ENCODE data around the gene MUC4. TPM values are rescaled to one million over a fixed set of nuclear protein-coding genes. Genes with fewer than 3 reads are reported as not detected.

The MUC4 gene
- total and polyA plus RNA-seq, 2 of the 4 experiments (the other 2 are of a cell fraction), result not detected

- no peak overlapping the region for H3K9ac ChIP-seq (ENCODE audit: low read depth, low read length)
- DNase-seq, result no peak
- no peak overlapping the region for H2BK15ac ChIP-seq (ENCODE audit: low read depth, low read length)
- H2BK5ac ChIP-seq (ENCODE audit: low read depth, low read length, poor library complexity, severe bottlenecking), result no peak overlapping the region
- intact Hi-C loops (cut with micrococcal nuclease), result no loop called here
- H3K36me3 ChIP-seq (ENCODE audit: control insufficient read depth, insufficient read depth, low read length), result no peaks in the 10 kb centered on the region
- H3K23ac ChIP-seq (ENCODE audit: low read depth, low read length), result no peak overlapping the region
- ATAC-seq (ENCODE audit: low read depth), result no peak
- H3K9me3 ChIP-seq (ENCODE audit: control insufficient read depth, insufficient read depth, low read length), result peaks cover 3% of the 10 kb centered on the region; the same call in 1 of the 2 replicates
- CTCF ChIA-PET, result no interaction called here
- H3K27me3 ChIP-seq (ENCODE audit: control insufficient read depth, insufficient read depth, low read length), result peaks cover 58% of the 10 kb centered on the region
- POLR2A ChIA-PET (ENCODE audit: unreplicated experiment), result no interaction called here
- H2BK120ac ChIP-seq (ENCODE audit: low read depth, low read length), result no peak overlapping the region
- H3K4me3 ChIP-seq (ENCODE audit: insufficient read depth, low read depth, low read length), result no peak overlapping the region
- no peak overlapping the region for H3K4me2 ChIP-seq (ENCODE audit: low read depth, low read length)
- H4K8ac ChIP-seq (ENCODE audit: low read depth in 2 of 2, low read length in 2 of 2), result no peak overlapping the region
- H2AFZ ChIP-seq (replicated peaks; ENCODE audit: low read length, poor library complexity), result peak overlapping the region; percentile 5
- no peak overlapping the region for H3K14ac ChIP-seq (replicated peaks; ENCODE audit: low read depth, low read length)
- no peaks in the 10 kb centered on the region for H3K4me1 ChIP-seq (ENCODE audit: control insufficient read depth, insufficient read depth, low read length)
- H4K91ac ChIP-seq (ENCODE audit: insufficient read depth, low read depth, low read length), result no peak overlapping the region
- H4K5ac ChIP-seq (ENCODE audit: low read depth, low read length), result no peak overlapping the region
- no peak overlapping the region for H3K4ac ChIP-seq (ENCODE audit: low read depth, low read length)
- H2BK20ac ChIP-seq (ENCODE audit: low read depth, low read length), result no peak overlapping the region
- no peak for TF ChIP-seq RAD21 (IDR thresholded peaks at IDR 0.05; ENCODE audit: low read length)
- no peak for TF ChIP-seq SMC3 (IDR thresholded peaks at IDR 0.05; ENCODE audit: low read depth, low read length)
- TF ChIP-seq USF2 (IDR thresholded peaks at IDR 0.05; ENCODE audit: low read depth, low read length), result no peak
- TF ChIP-seq MAZ (IDR thresholded peaks at IDR 0.05; ENCODE audit: borderline replicate concordance, low read depth, low read length), result no peak
- TF ChIP-seq RCOR1 (IDR thresholded peaks at IDR 0.05; ENCODE audit: insufficient replicate concordance, low read length), result no peak
- TF ChIP-seq CHD1 (IDR thresholded peaks at IDR 0.05; ENCODE audit: low read depth, low read length), result no peak
- H3K27ac ChIP-seq (ENCODE audit: insufficient read depth, low read length), result no peak overlapping the region
- H3K79me1 ChIP-seq (ENCODE audit: low read depth in 1 of 2, low read length in 2 of 2), result no peaks in the 10 kb centered on the region
- H2AK5ac ChIP-seq (ENCODE audit: low read depth, low read length), result no peak overlapping the region
- dilution Hi-C loops (cut with HindIII; ENCODE audit: low sequenced_read_pairs, unreplicated experiment), result no loop called here
- 72% methylated on average over 13 of the region's 28 CpGs; no CpG with 5 or more reads in 1 of the 2 experiments for WGBS, 2 experiments (ENCODE audit: extremely low coverage in 2 of 2, insufficient read length in 1 of 2)
- no peak overlapping the region for H3K56ac ChIP-seq (ENCODE audit: extremely low read depth, insufficient read depth, low read length)
- no TSS peak for BruUV-seq (replicated peaks)
- no peaks in the 10 kb centered on the region for H3K9me1 ChIP-seq (ENCODE audit: insufficient read depth, low read length)
- H4K20me1 ChIP-seq (ENCODE audit: insufficient read depth, low read length), result no peaks in the 10 kb centered on the region
- in situ Hi-C loops (cut with MboI; ENCODE audit: low sequenced_read_pairs), result no loop called here
- H2AK9ac ChIP-seq (replicated peaks; ENCODE audit: low read depth, low read length, poor library complexity), result no peak overlapping the region
- no peak overlapping the region for H3K18ac ChIP-seq (ENCODE audit: low read depth, low read length)
Measured at GRCh38 chr3:195763076-195763830, 48.5 kb downstream of the MUC4 start.

All from IMR-90 (cell line).